Effector memory CD4-positive, alpha-beta T cell (primary cell): ENCODE results near the gene ACY1.
"Not testable (repeated sequence)": the region's sequence is repeated elsewhere in the genome, so short reads cannot be mapped to it uniquely, and the experiment has no call there.

Experiments
- DNase-seq, 3 donors: peaks; one replicate each; pipeline ENCODE4 v3.0.0-alpha.2; 2020
- H3K27ac ChIP-seq: 2 replicates; pipeline ENCODE4 v1.7.0; 2013; ENCODE audit warnings: mild to moderate bottlenecking, low read length, moderate library complexity; ENCODE audit not compliant: insufficient read depth, poor library complexity, severe bottlenecking
- H3K27me3 ChIP-seq: replicated peaks from 2 replicates; pipeline ENCODE4 v1.7.0; 2013; ENCODE audit warnings: mild to moderate bottlenecking, low read length; ENCODE audit not compliant: insufficient read depth, control insufficient read depth, poor library complexity, severe bottlenecking
- H3K36me3 ChIP-seq: 2 replicates; pipeline ENCODE4 v1.7.0; 2013; ENCODE audit warnings: mild to moderate bottlenecking, low read length, moderate library complexity; ENCODE audit not compliant: control insufficient read depth, insufficient read depth
- H3K4me1 ChIP-seq: 2 replicates; pipeline ENCODE4 v1.7.0; 2013; ENCODE audit warnings: low read length, mild to moderate bottlenecking; ENCODE audit not compliant: control insufficient read depth, insufficient read depth, poor library complexity, severe bottlenecking
- H3K4me3 ChIP-seq: 2 replicates; pipeline ENCODE4 v1.7.0; 2013; ENCODE audit warnings: low read length, low read depth, mild to moderate bottlenecking; ENCODE audit not compliant: insufficient read depth, poor library complexity, severe bottlenecking
- H3K9me3 ChIP-seq: 2 replicates; pipeline ENCODE4 v1.7.0; 2013; ENCODE audit warnings: mild to moderate bottlenecking, low read length, moderate library complexity; ENCODE audit not compliant: control insufficient read depth

ACY1 gene

DNA sequence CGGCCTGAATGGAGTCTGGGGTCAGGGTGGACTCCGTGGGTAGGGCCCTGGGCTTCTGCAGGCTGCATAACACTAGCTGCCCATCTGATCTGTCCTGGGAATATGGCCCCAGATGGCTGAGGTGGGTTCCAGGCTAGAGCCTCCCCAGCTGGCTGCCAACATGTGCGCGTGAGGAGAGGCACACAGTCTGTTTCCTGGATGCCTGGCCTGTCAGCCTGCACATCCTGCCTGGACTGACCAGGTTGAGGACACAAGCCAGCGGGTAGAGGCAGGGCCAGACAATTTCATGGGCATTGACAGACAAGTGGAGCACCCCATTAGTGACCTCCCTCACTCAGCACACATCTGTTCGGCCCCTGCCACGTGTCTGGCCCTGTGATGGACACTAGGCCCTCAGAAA, 42.1 kb downstream of the ACY1 start:
- H3K4me1 ChIP-seq, result no peaks in the 10 kb centered on the region
- H3K27me3 ChIP-seq, result no peaks in the 10 kb centered on the region
- H3K9me3 ChIP-seq, result no peaks in the 10 kb centered on the region
- no peak overlapping the region for H3K27ac ChIP-seq
- no peak overlapping the region for H3K4me3 ChIP-seq
- H3K36me3 ChIP-seq, result no peaks in the 10 kb centered on the region
- no peak for DNase-seq

DNA sequence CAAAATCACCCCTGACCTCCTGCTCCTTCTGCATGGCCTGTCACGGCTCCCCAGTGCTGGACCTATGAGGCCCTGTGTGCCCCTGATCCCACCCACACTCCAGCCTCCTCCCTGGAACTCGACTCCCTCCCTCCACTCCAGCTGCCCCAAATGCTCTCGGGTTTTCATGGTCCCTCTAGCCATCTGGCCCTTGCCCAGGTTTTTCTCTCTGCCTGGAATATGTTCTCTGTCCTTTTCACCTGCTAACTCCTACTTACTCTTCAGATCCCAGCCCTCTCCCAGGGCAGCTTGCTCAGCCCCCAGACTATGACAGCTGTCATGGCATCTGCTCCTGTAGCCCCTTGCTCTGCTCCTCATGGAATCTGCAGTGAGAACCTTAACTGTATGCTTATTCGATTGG, 42.7 kb downstream of the ACY1 start:
- Histone ChIP-seq H3K4me1 (no peaks in the 10 kb centered on the region), H3K9me3 (no peaks in the 10 kb centered on the region), H3K27ac (no peak overlapping the region), H3K36me3 (no peaks in the 10 kb centered on the region), H3K27me3 (no peaks in the 10 kb centered on the region), H3K4me3 (no peak overlapping the region)
- DNase-seq, result no peak

DNA sequence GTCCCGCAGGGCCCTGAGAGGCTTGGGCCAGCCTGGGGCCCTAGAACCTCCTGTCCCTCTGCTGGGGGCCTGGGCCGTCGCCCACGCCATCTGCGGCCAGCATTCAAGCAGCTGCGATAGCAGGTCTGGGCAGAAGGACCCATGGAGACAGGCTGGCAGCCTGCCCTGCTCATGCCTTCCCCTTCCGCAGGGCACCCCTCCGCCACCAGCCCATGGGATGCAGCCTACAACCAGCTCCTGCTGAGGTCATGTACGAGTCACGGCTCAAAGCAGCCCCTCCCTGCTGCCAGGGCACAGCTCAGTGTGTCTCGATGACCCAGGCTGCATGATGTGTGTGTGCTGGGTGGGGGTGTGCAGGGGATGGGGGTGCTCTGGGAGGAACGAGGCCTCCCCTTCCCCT, 45.2 kb downstream of the ACY1 start:
- no peak for DNase-seq
- H3K9me3 ChIP-seq, result no peaks in the 10 kb centered on the region
- H3K4me1 ChIP-seq, result no peaks in the 10 kb centered on the region
- no peak overlapping the region for H3K4me3 ChIP-seq
- H3K36me3 ChIP-seq, result no peaks in the 10 kb centered on the region
- H3K27ac ChIP-seq, result no peak overlapping the region
- no peaks in the 10 kb centered on the region for H3K27me3 ChIP-seq

DNA sequence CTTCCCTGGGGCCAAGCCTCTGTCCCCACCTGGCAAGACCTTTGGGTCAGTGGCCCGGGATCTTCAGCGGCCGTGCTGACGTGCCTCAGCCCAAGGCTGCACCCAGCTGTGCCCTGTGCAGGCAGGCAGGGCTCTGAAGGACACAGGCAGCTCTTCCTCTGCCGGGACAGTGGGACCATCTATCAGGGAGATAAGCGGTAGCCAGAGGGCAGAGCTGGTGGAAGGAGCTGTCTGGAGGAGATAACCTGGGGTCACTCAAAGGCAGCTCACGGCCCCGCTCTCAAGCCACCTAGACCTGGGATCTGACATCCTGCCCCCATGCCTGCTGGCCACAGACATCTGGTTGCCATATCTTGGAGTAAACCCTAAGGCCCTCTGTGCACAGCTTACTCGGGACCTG, 45.7 kb downstream of the ACY1 start:
- H3K27me3 ChIP-seq, result no peaks in the 10 kb centered on the region
- no peaks in the 10 kb centered on the region for H3K4me1 ChIP-seq
- no peak for DNase-seq
- H3K36me3 ChIP-seq, result no peaks in the 10 kb centered on the region
- H3K4me3 ChIP-seq, result no peak overlapping the region
- H3K9me3 ChIP-seq, result no peaks in the 10 kb centered on the region
- no peak overlapping the region for H3K27ac ChIP-seq

DNA sequence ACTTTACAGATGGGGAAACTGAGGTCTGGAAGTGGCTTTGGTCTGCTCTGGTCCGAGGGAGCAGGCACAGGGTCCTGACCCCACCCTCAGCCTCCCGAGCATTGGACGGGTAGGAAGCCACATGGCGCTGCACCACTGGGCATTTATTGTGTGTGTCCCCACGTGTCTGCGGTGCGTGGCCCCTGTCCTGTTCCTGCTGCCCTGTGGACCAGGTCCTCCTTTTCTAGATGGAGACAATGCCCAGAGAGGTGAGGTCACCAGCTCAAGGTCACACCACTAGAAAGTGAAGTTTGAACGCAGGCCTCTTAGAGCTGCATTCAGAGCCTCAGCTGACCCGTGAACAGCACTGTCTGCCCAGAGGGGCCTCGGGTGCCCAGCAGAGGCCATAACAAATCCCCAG, 46.2 kb downstream of the ACY1 start:
- Histone ChIP-seq H3K27ac (no peak overlapping the region), H3K4me3 (no peak overlapping the region)

DNA sequence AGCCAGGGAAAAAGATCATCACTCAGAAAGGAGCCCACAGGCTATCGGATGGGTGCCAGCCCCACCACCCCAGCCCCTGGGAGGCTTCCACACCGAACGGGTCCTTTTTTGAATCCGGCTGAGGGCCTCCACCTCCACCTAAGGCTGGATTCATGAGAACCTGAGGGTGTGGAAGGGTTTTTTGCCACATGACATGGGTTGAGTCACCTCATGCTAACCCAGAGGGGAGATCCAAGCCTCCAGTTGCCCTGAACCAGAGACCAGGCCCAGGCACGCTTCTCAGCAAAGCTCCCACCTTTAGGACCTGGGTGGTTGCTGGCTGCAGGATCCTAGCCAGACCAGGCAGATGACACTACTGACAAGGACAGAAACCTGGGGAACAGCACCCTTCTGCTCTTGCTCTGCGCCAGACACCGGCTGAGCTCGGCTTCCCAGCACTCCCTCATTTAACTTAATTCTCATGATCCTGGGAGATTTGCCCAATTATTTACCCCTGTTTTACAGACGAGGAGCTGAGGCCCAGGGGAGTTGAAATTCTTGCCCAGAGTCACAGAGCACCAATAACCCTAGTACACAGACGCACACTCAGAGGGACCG, 47.5 kb downstream of the ACY1 start:
- no peaks in the 10 kb centered on the region for H3K4me1 ChIP-seq
- H3K27ac ChIP-seq, result no peak overlapping the region
- H3K4me3 ChIP-seq, result no peak overlapping the region
- no peaks in the 10 kb centered on the region for H3K9me3 ChIP-seq
- DNase-seq, result no peak
- H3K36me3 ChIP-seq, result no peaks in the 10 kb centered on the region
- no peaks in the 10 kb centered on the region for H3K27me3 ChIP-seq

More for the DNA sequence above, 46.2 kb downstream of the ACY1 start:
- H3K27me3 ChIP-seq, result no peaks in the 10 kb centered on the region
- no peaks in the 10 kb centered on the region for H3K4me1 ChIP-seq
- no peak for DNase-seq
- no peaks in the 10 kb centered on the region for H3K36me3 ChIP-seq
- no peaks in the 10 kb centered on the region for H3K9me3 ChIP-seq

DNA sequence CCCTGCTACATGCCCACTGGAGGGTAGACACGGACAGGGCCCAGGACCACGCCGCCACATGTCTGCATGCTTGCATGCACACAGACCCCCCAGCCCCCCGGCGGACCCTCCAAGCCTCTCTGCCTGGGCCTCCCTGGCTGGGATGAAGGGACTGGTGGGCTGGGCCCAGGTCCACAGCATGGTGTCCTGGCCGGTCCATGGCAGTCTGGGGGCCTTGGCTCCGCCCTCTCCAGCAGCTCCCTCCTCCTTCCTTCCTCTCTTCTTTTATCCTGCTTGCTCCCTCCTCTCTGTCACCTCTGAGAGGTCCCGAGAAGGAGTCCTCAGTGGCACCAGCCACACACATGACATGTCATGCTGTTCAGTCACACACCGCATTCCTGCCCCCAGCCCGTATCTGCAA, 48.6 kb downstream of the ACY1 start:
- H3K36me3 ChIP-seq, result no peaks in the 10 kb centered on the region
- H3K27me3 ChIP-seq, result no peaks in the 10 kb centered on the region
- DNase-seq, result no peak
- H3K4me3 ChIP-seq, result no peak overlapping the region
- H3K27ac ChIP-seq, result no peak overlapping the region
- H3K9me3 ChIP-seq, result no peaks in the 10 kb centered on the region
- no peaks in the 10 kb centered on the region for H3K4me1 ChIP-seq

DNA sequence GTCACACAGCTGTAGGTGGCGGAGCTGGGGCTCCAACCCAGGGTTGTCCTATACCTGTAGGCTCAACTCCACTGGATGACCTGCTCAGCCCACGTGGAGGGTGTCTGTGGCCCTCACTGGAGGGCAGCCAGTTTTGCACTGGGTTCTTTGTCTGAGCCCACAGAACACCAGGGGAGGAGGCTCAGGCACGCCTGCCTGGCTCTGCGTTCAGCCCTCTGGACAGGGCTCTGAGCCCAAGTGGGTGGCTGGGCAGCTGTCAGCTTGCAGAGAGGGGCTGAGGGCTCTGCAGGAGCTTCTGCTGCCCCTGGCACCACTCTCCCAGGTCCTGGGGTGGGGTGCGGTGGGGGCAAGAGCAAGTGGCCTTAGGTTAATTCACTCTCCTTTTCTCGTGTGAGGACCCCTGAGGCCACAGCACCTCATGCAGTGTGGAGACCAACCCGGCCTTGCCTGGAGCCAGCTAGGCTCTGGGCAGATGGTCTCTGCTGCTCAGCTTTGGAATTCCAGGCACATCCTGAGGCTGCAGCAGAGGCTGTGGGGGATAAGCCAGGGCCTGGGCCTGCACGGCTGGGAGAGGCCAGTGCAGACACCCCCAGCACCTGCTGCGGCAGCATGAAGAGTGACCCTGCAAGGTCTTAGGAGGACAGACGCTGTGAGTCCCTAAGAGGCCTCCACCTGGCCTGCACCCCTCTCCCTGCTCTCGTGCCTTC, 49.5 kb downstream of the ACY1 start:
- Histone ChIP-seq H3K4me3 (no peak overlapping the region), H3K36me3 (no peaks in the 10 kb centered on the region), H3K27me3 (no peaks in the 10 kb centered on the region), H3K4me1 (no peaks in the 10 kb centered on the region), H3K9me3 (no peaks in the 10 kb centered on the region), H3K27ac (no peak overlapping the region)
- DNase-seq, result no peak

DNA sequence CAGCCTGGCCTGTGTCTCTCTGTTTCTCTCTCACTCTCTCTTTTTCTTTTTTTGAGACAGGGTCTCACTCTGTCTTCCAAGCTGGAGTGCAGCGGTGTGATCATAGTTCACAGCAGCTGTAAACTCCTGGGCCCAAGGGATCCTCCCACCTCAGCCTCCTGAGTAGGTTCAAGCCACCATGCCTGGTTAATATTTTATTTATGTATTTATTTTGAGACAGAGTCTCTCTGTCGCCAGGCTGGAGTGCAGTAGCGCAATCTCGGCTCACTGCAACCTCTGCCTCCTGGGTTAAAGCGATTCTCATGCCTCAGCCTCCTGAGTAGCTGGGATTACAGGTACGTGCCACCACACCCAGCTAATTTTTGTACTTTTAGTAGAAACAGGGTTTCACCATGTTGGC, 50.4 kb downstream of the ACY1 start:
- DNase-seq, H3K36me3 ChIP-seq, H3K27me3 ChIP-seq, H3K4me1 ChIP-seq, H3K4me3 ChIP-seq, H3K27ac ChIP-seq, H3K9me3 ChIP-seq: not testable (repeated sequence)

DNA sequence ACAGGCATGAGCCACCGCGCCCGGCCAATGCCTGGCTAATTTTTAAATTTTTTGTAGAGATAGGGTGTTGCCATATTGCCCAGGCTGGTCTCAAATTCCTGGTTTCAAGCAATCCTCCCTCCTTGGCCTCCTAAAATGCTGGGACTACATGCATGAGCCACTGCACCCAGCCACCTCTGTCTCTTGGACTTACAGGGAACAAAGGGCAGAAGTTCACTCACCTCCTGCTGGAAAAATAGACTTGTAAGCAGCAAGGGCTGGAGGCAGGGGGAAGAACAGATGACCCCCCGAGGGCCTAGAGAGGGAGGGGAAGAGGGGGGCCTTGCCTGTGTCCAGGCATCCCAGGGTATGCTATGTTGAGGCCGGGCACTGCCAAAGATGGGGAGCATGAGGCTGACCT, 50.9 kb downstream of the ACY1 start:
- H3K4me1 ChIP-seq, result no peaks in the 10 kb centered on the region
- H3K27me3 ChIP-seq, result no peaks in the 10 kb centered on the region
- no peak for DNase-seq
- no peak overlapping the region for H3K27ac ChIP-seq
- H3K9me3 ChIP-seq, result no peaks in the 10 kb centered on the region
- no peak overlapping the region for H3K4me3 ChIP-seq
- no peaks in the 10 kb centered on the region for H3K36me3 ChIP-seq
